Measurements from ENCODE around the gene CEL. TPM values are rescaled to one million over a fixed set of nuclear protein-coding genes. Genes with fewer than 3 reads are reported as not detected.
"Not testable (repeated sequence)": the region's sequence is repeated elsewhere in the genome, so short reads cannot be mapped to it uniquely, and the experiment has no call there.

Gene CEL
- total RNA-seq, 2 donors from 2014 or later: 0.61 to 16.6 TPM

DNA sequence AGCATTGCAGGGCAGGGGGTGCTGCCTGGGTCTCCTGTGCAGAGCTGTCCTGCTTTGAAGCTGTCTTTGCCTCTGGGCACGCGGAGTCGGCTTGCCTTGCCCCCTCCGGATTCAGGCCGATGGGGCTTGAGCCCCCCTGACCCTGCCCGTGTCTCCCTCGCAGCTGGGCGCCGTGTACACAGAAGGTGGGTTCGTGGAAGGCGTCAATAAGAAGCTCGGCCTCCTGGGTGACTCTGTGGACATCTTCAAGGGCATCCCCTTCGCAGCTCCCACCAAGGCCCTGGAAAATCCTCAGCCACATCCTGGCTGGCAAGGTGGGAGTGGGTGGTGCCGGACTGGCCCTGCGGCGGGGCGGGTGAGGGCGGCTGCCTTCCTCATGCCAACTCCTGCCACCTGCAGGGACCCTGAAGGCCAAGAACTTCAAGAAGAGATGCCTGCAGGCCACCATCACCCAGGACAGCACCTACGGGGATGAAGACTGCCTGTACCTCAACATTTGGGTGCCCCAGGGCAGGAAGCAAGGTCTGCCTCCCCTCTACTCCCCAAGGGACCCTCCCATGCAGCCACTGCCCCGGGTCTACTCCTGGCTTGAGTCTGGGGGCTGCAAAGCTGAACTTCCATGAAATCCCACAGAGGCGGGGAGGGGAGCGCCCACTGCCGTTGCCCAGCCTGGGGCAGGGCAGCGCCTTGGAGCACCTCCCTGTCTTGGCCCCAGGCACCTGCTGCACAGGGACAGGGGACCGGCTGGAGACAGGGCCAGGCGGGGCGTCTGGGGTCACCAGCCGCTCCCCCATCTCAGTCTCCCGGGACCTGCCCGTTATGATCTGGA is 2.7 kb downstream of the CEL start:
- no peak for DNase-seq
- no peak overlapping the region for H3K4me3 ChIP-seq

DNA sequence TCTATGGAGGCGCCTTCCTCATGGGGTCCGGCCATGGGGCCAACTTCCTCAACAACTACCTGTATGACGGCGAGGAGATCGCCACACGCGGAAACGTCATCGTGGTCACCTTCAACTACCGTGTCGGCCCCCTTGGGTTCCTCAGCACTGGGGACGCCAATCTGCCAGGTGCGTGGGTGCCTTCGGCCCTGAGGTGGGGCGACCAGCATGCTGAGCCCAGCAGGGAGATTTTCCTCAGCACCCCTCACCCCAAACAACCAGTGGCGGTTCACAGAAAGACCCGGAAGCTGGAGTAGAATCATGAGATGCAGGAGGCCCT is 3.2 kb downstream of the CEL start:
- Histone ChIP-seq H3K27me3 (no peaks in the 10 kb centered on the region), H3K9me3 (no peaks in the 10 kb centered on the region), H3K27ac (no peak overlapping the region), H3K4me3 (no peak overlapping the region), H3K9ac (ENCODE audit: low read depth in 2 of 2, low read length in 2 of 2) (no peak overlapping the region), H3K4me1 (no peaks in the 10 kb centered on the region), H3K36me3 (no peaks in the 10 kb centered on the region)
- TF ChIP-seq, protein P1, sequence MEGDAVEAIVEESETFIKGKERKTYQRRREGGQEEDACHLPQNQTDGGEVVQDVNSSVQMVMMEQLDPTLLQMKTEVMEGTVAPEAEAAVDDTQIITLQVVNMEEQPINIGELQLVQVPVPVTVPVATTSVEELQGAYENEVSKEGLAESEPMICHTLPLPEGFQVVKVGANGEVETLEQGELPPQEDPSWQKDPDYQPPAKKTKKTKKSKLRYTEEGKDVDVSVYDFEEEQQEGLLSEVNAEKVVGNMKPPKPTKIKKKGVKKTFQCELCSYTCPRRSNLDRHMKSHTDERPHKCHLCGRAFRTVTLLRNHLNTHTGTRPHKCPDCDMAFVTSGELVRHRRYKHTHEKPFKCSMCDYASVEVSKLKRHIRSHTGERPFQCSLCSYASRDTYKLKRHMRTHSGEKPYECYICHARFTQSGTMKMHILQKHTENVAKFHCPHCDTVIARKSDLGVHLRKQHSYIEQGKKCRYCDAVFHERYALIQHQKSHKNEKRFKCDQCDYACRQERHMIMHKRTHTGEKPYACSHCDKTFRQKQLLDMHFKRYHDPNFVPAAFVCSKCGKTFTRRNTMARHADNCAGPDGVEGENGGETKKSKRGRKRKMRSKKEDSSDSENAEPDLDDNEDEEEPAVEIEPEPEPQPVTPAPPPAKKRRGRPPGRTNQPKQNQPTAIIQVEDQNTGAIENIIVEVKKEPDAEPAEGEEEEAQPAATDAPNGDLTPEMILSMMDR (IDR thresholded peaks at IDR 0.05): no peak
- no peak for DNase-seq
- intact Hi-C loops (cut with DNase I): no loop called here

More for the DNA sequence above, 2.7 kb downstream of the CEL start:
- Histone ChIP-seq H3K9ac (ENCODE audit: low read depth in 2 of 2, low read length in 2 of 2) (no peak overlapping the region), H3K36me3 (no peaks in the 10 kb centered on the region), H3K4me1 (no peaks in the 10 kb centered on the region), H3K27me3 (no peaks in the 10 kb centered on the region), H3K27ac (no peak overlapping the region), H3K9me3 (no peaks in the 10 kb centered on the region)
- intact Hi-C loops (cut with DNase I): no loop called here
- TF ChIP-seq, protein P1 (IDR thresholded peaks at IDR 0.05): no peak

DNA sequence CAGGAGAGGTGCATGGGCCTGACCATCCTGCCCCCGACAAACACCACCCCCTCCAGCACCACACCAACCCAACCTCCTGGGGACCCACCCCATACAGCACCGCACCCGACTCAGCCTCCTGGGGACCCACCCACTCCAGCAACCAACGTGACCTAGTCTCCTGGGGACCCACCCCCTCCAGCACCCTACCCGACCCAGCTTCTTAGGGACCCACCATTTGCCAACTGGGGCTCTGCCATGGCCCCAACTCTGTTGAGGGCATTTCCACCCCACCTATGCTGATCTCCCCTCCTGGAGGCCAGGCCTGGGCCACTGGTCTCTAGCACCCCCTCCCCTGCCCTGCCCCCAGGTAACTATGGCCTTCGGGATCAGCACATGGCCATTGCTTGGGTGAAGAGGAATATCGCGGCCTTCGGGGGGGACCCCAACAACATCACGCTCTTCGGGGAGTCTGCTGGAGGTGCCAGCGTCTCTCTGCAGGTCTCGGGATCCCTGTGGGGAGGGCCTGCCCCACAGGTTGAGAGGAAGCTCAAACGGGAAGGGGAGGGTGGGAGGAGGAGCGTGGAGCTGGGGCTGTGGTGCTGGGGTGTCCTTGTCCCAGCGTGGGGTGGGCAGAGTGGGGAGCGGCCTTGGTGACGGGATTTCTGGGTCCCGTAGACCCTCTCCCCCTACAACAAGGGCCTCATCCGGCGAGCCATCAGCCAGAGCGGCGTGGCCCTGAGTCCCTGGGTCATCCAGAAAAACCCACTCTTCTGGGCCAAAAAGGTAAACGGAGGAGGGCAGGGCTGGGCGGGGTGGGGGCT is 4.6 kb downstream of the CEL start:
- intact Hi-C loops (cut with DNase I): no loop called here
- Histone ChIP-seq H3K4me3 (no peak overlapping the region), H3K27ac (no peak overlapping the region), H3K36me3 (no peaks in the 10 kb centered on the region), H3K27me3 (no peaks in the 10 kb centered on the region), H3K9me3 (no peaks in the 10 kb centered on the region), H3K9ac (ENCODE audit: low read depth in 2 of 2, low read length in 2 of 2) (no peak overlapping the region), H3K4me1 (no peaks in the 10 kb centered on the region)
- DNase-seq: no peak
- TF ChIP-seq, protein P1 (IDR thresholded peaks at IDR 0.05): no peak

DNA sequence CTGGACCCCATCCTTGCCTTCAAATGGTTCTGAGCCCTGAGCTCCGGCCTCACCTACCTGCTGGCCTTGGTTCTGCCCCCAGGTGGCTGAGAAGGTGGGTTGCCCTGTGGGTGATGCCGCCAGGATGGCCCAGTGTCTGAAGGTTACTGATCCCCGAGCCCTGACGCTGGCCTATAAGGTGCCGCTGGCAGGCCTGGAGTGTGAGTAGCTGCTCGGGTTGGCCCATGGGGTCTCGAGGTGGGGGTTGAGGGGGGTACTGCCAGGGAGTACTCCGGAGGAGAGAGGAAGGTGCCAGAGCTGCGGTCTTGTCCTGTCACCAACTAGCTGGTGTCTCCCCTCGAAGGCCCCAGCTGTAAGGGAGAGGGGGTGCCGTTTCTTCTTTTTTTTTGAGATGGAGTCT is 5.2 kb downstream of the CEL start:
- Histone ChIP-seq H3K36me3 (no peaks in the 10 kb centered on the region), H3K4me3 (no peak overlapping the region), H3K27me3 (no peaks in the 10 kb centered on the region), H3K27ac (no peak overlapping the region), H3K9me3 (no peaks in the 10 kb centered on the region), H3K9ac (ENCODE audit: low read depth in 2 of 2, low read length in 2 of 2) (no peak overlapping the region), H3K4me1 (no peaks in the 10 kb centered on the region)
- no peak for DNase-seq
- intact Hi-C loops (cut with DNase I): no loop called here
- TF ChIP-seq, protein P1 (IDR thresholded peaks at IDR 0.05): no peak

DNA sequence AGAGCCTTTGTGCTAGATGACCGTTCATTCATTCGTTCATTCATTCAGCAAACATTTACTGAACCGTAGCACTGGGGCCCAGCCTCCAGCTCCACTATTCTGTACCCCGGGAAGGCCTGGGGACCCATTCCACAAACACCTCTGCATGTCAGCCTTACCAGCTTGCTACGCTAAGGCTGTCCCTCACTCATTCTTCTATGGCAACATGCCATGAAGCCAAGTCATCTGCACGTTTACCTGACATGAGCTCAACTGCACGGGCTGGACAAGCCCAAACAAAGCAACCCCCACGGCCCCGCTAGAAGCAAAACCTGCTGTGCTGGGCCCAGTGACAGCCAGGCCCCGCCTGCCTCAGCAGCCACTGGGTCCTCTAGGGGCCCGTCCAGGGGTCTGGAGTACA is 6.0 kb downstream of the CEL start:
- H3K9ac ChIP-seq (ENCODE audit: low read depth in 2 of 2, low read length in 2 of 2): no peak overlapping the region
- intact Hi-C loops (cut with DNase I): no loop called here
- no peak overlapping the region for H3K27ac ChIP-seq
- no peaks in the 10 kb centered on the region for H3K27me3 ChIP-seq
- TF ChIP-seq, protein P1 (IDR thresholded peaks at IDR 0.05): no peak
- no peak for DNase-seq
- H3K4me1 ChIP-seq: no peaks in the 10 kb centered on the region
- H3K9me3 ChIP-seq: no peaks in the 10 kb centered on the region
- H3K4me3 ChIP-seq: no peak overlapping the region
- H3K36me3 ChIP-seq: no peaks in the 10 kb centered on the region

DNA sequence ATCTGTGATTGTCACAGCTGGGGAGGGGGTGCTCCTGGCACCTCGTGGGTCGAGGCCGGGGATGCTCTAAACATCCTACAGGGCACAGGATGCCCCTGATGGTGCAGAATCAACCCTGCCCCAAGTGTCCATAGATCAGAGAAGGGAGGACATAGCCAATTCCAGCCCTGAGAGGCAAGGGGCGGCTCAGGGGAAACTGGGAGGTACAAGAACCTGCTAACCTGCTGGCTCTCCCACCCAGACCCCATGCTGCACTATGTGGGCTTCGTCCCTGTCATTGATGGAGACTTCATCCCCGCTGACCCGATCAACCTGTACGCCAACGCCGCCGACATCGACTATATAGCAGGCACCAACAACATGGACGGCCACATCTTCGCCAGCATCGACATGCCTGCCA is 6.7 kb downstream of the CEL start:
- H3K27me3 ChIP-seq; H3K4me3 ChIP-seq; H3K9me3 ChIP-seq; H3K27ac ChIP-seq; intact Hi-C loops (cut with DNase I); H3K4me1 ChIP-seq; DNase-seq; H3K9ac ChIP-seq (ENCODE audit: low read depth in 2 of 2, low read length in 2 of 2); H3K36me3 ChIP-seq: not testable (repeated sequence)

DNA sequence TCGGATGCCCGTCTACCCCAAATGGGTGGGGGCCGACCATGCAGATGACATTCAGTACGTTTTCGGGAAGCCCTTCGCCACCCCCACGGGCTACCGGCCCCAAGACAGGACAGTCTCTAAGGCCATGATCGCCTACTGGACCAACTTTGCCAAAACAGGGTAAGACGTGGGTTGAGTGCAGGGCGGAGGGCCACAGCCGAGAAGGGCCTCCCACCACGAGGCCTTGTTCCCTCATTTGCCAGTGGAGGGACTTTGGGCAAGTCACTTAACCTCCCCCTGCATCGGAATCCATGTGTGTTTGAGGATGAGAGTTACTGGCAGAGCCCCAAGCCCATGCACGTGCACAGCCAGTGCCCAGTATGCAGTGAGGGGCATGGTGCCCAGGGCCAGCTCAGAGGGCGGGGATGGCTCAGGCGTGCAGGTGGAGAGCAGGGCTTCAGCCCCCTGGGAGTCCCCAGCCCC is 8.8 kb downstream of the CEL start:
- H3K4me3 ChIP-seq; H3K36me3 ChIP-seq; DNase-seq; H3K9me3 ChIP-seq; H3K27ac ChIP-seq; H3K4me1 ChIP-seq; H3K9ac ChIP-seq (ENCODE audit: low read depth in 2 of 2, low read length in 2 of 2); intact Hi-C loops (cut with DNase I); H3K27me3 ChIP-seq: not testable (repeated sequence)

DNA sequence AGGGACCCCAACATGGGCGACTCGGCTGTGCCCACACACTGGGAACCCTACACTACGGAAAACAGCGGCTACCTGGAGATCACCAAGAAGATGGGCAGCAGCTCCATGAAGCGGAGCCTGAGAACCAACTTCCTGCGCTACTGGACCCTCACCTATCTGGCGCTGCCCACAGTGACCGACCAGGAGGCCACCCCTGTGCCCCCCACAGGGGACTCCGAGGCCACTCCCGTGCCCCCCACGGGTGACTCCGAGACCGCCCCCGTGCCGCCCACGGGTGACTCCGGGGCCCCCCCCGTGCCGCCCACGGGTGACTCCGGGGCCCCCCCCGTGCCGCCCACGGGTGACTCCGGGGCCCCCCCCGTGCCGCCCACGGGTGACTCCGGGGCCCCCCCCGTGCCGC is 9.2 kb downstream of the CEL start:
- DNase-seq; H3K4me1 ChIP-seq; H3K4me3 ChIP-seq; H3K27me3 ChIP-seq; intact Hi-C loops (cut with DNase I); H3K9ac ChIP-seq (ENCODE audit: low read depth in 2 of 2, low read length in 2 of 2); H3K9me3 ChIP-seq; H3K27ac ChIP-seq; H3K36me3 ChIP-seq: not testable (repeated sequence)

All from colonic mucosa (tissue), 4 donors.